T-helper 1 cell treated with Interleukin-12 subunit alpha and Interleukin-12 subunit beta and Interleukin-4 antibody, amounts not matched to agents 30 ng/mL and 1 ng/mL, for 36 hours (primary cell): Measurements from ENCODE around the gene TEAD3. TPM values are rescaled to one million over a fixed set of nuclear protein-coding genes. Genes with fewer than 3 reads are reported as not detected.

Experiments
- intact Hi-C: fragments of 100-400 bp; cut with micrococcal nuclease; formaldehyde crosslinking; loops from one replicate; pipeline ENCODE4 v1.15.1; 2024
- total RNA-seq: library from RNA; stranded (reverse); gene quantifications from 2 replicates; pipeline ENCODE4 v1.2.3, GENCODE V29; 2022

Gene TEAD3
- total RNA-seq, 1 donor from 2014 or later: 0.17 TPM

DNA sequence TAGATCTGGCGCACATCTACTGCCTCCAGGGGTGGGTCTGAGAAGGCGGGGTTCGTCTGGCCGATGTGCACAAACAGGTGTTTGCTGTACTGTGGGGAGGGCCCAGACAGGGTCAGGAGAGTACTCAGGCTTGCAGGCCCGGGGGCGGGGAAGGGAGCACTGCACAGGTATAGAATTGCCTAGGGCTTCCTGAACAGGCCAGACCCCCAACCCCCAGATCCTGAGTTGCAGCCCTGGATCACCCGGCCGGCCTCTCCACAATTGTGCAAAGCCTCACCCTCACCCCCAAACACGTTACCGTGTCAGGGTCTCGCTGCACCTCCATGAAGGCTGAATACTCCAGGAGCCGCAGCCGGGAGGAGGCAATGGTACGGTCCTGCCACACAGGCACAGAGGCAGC is 20.9 kb downstream of the TEAD3 start:
- intact Hi-C loops: no loop called here

DNA sequence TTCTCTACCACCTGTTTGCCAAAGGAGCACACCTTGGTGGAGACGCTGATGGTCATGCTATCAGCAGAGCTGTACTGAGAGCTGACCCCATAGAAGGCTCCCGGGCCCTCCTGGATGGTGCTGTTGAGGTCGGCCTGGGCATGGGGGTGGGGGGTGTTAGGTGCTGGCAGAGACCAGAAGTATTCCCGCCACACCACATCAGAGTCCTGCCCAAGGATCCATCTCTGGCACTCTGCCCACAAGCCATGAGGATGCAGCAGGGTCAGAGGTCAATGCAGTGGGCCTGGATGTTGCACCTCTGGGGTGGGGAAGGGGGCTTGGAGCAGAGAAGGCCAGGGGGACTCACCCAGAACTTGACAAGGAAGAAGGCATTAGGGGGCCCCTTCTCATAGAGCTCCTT is 21.3 kb downstream of the TEAD3 start:
- intact Hi-C loops: no loop called here

- intact Hi-C loops: no loop called here
Measured at GRCh38 chr6:35474942-35475570, 21.8 kb downstream of the TEAD3 start.

DNA sequence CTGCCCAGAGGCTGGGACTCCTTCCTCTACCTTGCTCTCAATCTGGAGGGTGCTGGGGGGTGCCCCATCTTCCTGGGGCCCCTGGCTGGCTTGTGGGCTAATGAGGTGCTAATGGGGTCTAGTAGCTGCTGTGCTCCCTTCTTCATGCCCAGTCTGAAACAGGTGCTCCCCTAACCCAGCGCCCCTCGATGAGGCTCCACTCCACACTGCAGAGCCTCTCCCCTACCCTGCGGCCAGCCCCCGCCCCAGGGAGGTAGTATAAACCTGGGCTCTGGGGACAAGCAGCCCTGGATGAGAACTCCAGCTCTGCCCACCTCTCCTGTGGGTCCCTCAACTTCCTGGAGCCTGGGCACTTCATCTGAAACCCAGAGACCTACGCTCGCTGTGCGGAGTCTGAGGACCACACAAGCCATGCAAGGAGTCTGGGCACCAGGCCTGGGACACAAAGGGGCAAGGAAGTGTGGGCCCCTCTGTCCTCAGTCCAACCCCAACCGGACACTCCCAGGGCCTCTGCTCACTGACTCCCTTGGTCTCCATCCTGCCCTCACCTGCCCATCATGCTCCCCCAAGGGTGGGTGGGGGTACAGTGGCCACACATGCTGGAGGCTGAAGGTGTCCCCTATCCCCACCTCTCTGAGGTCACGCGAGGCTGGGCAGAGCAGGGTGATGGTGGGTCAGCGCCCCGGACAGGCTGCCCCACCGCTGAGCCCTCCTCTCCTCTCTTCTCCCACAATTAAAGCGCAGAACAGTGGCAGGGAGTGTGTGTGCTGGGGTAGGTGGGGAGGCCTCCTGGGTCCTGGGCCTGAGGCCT is 22.5 kb downstream of the TEAD3 start:
- intact Hi-C loops: no loop called here

GRCh38 chr6:35473850-35474130 is 23.1 kb downstream of the TEAD3 start:
- intact Hi-C loops: no loop called here

DNA sequence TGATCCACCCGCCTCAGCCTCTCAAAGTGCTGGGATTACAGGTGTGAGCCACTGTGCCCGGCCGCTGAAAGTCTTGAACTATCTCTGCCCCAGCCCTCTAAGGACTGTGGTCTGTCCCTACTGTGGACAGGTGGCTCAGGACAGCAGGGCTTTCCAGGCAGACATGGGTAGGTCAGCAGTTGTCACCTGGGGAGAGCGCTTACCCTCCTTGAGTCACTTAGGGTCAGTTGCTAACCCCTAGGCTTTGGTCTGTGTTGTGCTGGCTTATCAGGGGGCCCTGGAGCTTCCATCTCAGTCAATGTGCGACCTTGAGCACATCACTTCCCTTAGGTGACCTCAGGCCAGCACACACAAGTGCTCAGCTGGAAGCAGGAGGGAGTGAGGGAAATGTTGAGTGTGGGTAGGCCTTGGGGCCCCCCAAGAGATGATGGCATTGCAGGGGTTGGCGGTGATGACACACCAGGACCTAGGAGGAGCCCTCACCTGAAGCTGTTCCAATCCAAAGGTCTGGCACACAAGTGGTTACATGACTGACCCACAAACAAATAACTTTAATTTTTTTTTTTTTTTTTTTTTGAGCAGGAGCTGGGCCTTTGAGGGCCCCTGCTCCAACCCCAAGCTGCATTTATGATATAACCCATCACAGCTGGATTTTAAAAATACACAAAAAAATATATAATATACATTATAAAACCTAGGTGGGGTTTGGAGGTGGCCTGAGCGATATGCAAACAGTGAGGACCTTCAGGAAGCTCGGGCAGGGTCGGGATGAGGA is 23.6 kb downstream of the TEAD3 start:
- intact Hi-C loops: no loop called here

DNA sequence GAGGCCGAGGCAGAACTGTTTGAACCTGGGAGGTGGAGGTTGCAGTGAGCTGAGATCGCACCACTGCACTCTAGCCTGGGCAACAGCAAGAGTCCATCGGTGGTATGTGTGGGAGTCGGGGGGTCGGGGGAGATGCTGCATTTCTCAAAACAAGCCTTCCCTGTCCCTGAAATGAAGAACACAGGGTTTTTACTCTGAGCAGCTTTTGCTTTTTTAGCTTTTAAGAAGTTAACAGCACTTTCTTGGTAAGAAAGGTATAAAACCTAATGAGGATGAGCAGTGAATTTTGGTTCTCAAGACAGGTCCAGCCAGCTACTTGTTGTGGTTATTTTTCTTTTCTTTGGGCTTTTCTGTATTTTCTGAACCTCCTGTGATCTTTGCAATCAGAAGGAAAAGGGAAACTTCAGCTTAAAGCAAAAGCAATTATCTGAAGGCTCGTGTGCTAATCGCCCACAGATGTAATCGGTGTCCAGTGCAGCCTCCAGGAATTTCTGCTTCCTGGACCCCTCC is 25.0 kb downstream of the TEAD3 start:
- intact Hi-C loops: no loop called here

GRCh38 chr6:35470663-35471120 is 26.2 kb downstream of the TEAD3 start:
- intact Hi-C loops: no loop called here

DNA sequence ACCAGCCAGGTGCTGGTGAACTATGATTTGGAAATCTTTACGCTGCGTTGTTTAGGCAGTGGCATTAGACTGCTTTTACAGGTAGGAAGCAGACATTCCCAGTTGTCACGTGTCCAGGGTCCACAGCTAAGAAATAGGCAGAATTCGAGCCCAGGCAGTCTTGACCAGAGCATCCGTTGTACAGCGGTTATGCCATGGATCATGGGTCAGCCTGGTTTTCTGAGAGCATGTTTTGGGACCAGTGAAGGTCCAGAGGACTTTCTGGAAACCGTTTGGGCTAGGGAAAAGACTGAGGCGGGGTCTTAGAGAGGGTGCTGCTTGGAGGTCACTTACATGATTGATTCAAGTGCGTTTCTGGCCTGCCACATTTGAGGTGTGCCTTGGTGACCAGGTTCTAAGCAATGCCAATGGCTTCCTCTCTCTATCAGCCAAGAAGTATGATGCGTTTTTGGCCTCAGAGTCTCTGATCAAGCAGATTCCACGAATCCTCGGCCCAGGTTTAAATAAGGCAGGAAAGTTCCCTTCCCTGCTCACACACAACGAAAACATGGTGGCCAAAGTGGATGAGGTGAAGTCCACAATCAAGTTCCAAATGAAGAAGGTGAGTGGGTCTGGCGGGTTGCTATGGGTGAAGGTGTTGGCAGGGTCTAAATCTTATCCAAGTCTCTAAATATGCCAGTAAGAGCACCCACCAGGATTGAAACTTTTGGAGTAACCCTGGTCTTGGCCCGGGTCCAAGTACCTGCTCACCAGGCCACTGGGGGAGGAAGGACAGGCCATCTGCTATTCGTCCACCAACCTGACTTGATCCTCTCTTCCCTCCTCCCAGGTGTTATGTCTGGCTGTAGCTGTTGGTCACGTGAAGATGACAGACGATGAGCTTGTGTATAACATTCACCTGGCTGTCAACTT is 26.9 kb downstream of the TEAD3 start:
- intact Hi-C loops: loop anchor here (2.0 kb wide), 1 partner anchor 25 kb away; no protein-coding TSS in a partner anchor

DNA sequence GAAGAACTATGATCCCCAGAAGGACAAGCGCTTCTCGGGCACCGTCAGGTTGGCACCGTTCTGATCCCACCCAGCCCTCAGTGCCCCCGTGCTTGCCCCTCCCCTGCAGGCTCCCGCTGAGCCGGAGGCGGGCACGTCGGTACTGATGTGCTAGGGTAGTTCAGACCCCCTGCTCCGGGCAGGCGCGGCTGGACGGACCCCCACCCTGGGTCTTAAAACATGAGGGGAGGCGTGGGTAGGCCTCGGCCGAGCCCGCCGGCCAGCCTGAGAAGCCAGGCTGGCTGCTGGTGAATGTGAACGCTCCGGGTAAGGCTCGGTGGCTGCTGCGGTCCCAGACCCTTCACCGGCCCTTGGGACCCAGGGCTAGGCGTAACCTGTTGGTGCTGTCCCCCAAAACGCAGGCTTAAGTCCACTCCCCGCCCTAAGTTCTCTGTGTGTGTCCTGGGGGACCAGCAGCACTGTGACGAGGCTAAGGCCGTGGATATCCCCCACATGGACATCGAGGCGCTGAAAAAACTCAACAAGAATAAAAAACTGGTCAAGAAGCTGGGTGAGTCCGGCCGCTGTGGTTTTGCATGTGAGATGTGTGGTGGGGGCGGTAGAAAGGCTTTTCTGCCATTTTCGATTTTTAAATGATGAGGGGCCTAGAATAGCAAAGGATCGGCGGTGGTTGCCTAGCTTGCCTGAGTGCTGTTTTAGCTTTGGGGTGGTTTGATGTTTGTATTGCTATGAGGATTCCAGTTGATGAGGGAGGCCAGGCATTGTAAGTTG is 27.7 kb downstream of the TEAD3 start:
- intact Hi-C loops: loop anchor here (1.0 to 2.0 kb wide), 11 partner anchors 17 to 268 kb away; partner anchors contain the start of genes ARMC12, DEF6, FANCE and PPARD

- intact Hi-C loops: loop anchor here (1.0 to 2.0 kb wide), 11 partner anchors 16 to 269 kb away; partner anchors contain the start of genes ARMC12, DEF6, FANCE and PPARD
Measured at GRCh38 chr6:35468181-35468979, 28.5 kb downstream of the TEAD3 start, which contains the start of gene RPL10A. TSS of gene RPL10A (plus strand) at chr6:35468401. CDS start at chr6:35468435, 34 bp downstream.

GRCh38 chr6:35465646-35466045 is 31.2 kb downstream of the TEAD3 start:
- intact Hi-C loops: no loop called here

GRCh38 chr6:35463292-35463691 is 33.6 kb downstream of the TEAD3 start:
- intact Hi-C loops: no loop called here

- intact Hi-C loops: no loop called here
Measured at GRCh38 chr6:35461270-35461669, 35.6 kb downstream of the TEAD3 start.

GRCh38 chr6:35457907-35458306 is 39.0 kb downstream of the TEAD3 start:
- intact Hi-C loops: no loop called here

DNA sequence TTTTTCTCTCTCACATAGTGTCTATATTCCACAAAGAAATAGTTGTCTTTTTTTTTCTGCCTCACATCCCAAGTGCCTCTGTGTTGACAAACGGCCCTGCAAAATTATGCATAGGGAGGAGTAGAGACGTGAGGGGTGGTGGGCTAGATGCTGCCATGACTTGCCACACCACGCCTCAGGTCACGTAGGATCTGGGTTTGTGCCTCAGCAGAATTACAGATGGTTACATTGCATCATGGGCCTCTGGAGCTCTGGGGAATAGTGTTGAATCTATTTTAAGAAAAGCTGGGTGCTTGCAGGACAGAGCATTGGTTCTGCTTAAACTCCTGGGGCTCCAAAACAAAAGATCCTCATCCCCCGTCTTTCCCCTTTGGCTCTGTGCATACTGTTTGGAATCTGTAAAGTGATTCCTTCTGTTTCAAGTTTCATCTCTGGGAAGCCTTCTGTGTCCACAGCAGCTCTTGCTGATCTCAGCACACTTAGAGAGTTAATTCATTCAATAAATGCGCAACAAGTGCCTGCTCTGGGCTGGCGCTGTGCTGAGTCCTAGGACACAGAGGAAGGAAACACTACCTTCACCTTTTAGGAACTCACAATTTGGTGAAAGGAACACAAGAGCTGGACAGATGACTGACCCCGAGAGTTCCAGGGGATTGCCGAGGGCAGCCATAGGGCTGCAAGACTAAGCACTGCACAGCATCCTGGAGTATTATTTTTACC is 42.3 kb downstream of the TEAD3 start:
- intact Hi-C loops: no loop called here

DNA sequence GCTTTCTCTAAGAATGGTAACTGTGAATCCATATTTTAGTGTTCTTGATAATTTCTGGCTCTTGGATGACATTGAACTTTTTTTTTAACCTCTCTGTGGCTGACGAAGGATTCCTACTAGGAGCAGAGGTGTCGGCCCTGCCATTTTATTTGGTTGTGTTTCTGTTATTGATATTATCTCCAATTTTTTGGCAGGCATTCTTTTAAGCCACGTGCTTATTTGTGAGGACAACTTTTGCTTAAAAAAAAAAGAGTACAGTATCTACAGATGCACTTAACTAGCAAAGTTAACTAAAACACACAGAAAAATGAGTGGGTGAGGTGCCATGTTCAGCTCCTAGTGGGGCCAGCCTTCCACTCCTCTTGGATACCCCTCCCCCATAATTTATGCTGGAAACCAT is 43.6 kb downstream of the TEAD3 start:
- intact Hi-C loops: no loop called here
